IMR-90 (cell line): ENCODE results near the gene CKAP2L. TPM values are rescaled to one million over a fixed set of nuclear protein-coding genes. Genes with fewer than 3 reads are reported as not detected.

Experiments used
- ATAC-seq: fragments of 200-7000 bp; cut with Tn5 transposase; 2 replicates; pipeline ENCODE4 v1.9.1; 2020; ENCODE audit warnings: low read depth, mild to moderate bottlenecking, moderate library complexity
- BruUV-seq: library from RNA; stranded (reverse); fragments of 400-500 nt; replicated peaks from 2 replicates; lab custom pipeline; 2021; lab: Mats Ljungman, UMichigan
- CTCF ChIA-PET: fragments of 300-600 bp; formaldehyde crosslinking; extraction: SDS; loops from one replicate; lab custom pipeline; 2021; ENCODE audit warnings: antibody characterized with exemption; lab: Yijun Ruan, JAX
- POLR2A ChIA-PET: fragments of 300-600 bp; sonication (Branson Sonifier 250); formaldehyde crosslinking; loops from one replicate; lab custom pipeline; 2022; ENCODE audit warnings: antibody characterized with exemption; ENCODE audit not compliant: unreplicated experiment; lab: Charles Lee
- DNase-seq: peaks from one replicate; pipeline ENCODE4 v3.0.0; 2013
- H2AFZ ChIP-seq: replicated peaks from 2 replicates; pipeline ENCODE3; 2013; ENCODE audit warnings: low read length, mild to moderate bottlenecking; ENCODE audit not compliant: poor library complexity
- H2AK5ac ChIP-seq: 2 replicates; pipeline ENCODE4 v1.6.1; 2013; ENCODE audit warnings: low read depth, low read length, inconsistent platforms
- H2AK9ac ChIP-seq: replicated peaks from 2 replicates; pipeline ENCODE3; 2013; ENCODE audit warnings: mild to moderate bottlenecking, low read depth, low read length, moderate library complexity; ENCODE audit not compliant: poor library complexity
- H2BK120ac ChIP-seq: 2 replicates; pipeline ENCODE4 v1.6.1; 2013; ENCODE audit warnings: low read depth, low read length, inconsistent platforms
- H2BK15ac ChIP-seq: 3 replicates; pipeline ENCODE4 v1.6.1; 2013; ENCODE audit warnings: low read depth, low read length, inconsistent platforms
- H2BK20ac ChIP-seq: 2 replicates; pipeline ENCODE4 v1.6.1; 2013; ENCODE audit warnings: low read depth, mild to moderate bottlenecking, inconsistent platforms, low read length, moderate library complexity
- H2BK5ac ChIP-seq: 2 replicates; pipeline ENCODE4 v1.6.1; 2013; ENCODE audit warnings: mild to moderate bottlenecking, low read depth, low read length, inconsistent platforms; ENCODE audit not compliant: poor library complexity, severe bottlenecking
- H3K14ac ChIP-seq: replicated peaks from 2 replicates; pipeline ENCODE4 v1.6.1; 2013; ENCODE audit warnings: low read depth, low read length, inconsistent platforms
- H3K18ac ChIP-seq: 2 replicates; pipeline ENCODE4 v1.6.1; 2013; ENCODE audit warnings: low read depth, low read length, control low read depth
- H3K23ac ChIP-seq: 2 replicates; pipeline ENCODE4 v1.6.1; 2013; ENCODE audit warnings: low read depth, low read length, inconsistent platforms
- H3K27ac ChIP-seq: 2 replicates; pipeline ENCODE4 v1.5.1; 2013; ENCODE audit warnings: mild to moderate bottlenecking, control low read depth, low read length; ENCODE audit not compliant: insufficient read depth
- H3K27me3 ChIP-seq: 2 replicates; pipeline ENCODE4 v1.6.1; 2013; ENCODE audit warnings: low read length; ENCODE audit not compliant: control insufficient read depth, insufficient read depth
- H3K36me3 ChIP-seq: 2 replicates; pipeline ENCODE4 v1.6.1; 2013; ENCODE audit warnings: low read length, mixed read lengths; ENCODE audit not compliant: control insufficient read depth, insufficient read depth
- H3K4ac ChIP-seq: 2 replicates; pipeline ENCODE4 v1.6.1; 2013; ENCODE audit warnings: low read depth, low read length, inconsistent platforms
- H3K4me1 ChIP-seq: 2 replicates; pipeline ENCODE4 v1.6.1; 2013; ENCODE audit warnings: low read length, mixed read lengths; ENCODE audit not compliant: control insufficient read depth, insufficient read depth
- H3K4me2 ChIP-seq: 2 replicates; pipeline ENCODE4 v1.6.1; 2013; ENCODE audit warnings: low read depth, mild to moderate bottlenecking, control low read depth, low read length, moderate library complexity
- H3K4me3 ChIP-seq: 2 replicates; pipeline ENCODE4 v1.5.1; 2013; ENCODE audit warnings: low read depth, mild to moderate bottlenecking, control low read depth, low read length, moderate library complexity; ENCODE audit not compliant: insufficient read depth
- H3K56ac ChIP-seq: 2 replicates; pipeline ENCODE4 v1.6.1; 2013; ENCODE audit warnings: low read length, inconsistent platforms; ENCODE audit not compliant: insufficient read depth; ENCODE audit errors: extremely low read depth
- H3K79me1 ChIP-seq, 2 experiments: 2 replicates each; pipeline ENCODE4 v1.6.1; 2013; ENCODE audit warnings: low read length in 2 of 2, inconsistent platforms in 1 of 2, low read depth in 1 of 2
- H3K9ac ChIP-seq: 2 replicates; pipeline ENCODE4 v1.6.1; 2013; ENCODE audit warnings: low read depth, low read length, control low read depth
- H3K9me1 ChIP-seq: 2 replicates; pipeline ENCODE4 v1.6.1; 2013; ENCODE audit warnings: low read length, inconsistent platforms; ENCODE audit not compliant: insufficient read depth
- H3K9me3 ChIP-seq: 2 replicates; pipeline ENCODE4 v1.6.1; 2013; ENCODE audit warnings: low read length; ENCODE audit not compliant: control insufficient read depth, insufficient read depth
- H4K20me1 ChIP-seq: 2 replicates; pipeline ENCODE4 v1.6.1; 2013; ENCODE audit warnings: low read length, inconsistent platforms; ENCODE audit not compliant: insufficient read depth
- H4K5ac ChIP-seq: 2 replicates; pipeline ENCODE4 v1.6.1; 2013; ENCODE audit warnings: mild to moderate bottlenecking, low read depth, low read length, control low read depth
- H4K8ac ChIP-seq, 2 experiments: 2 replicates each; pipeline ENCODE4 v1.6.1; 2013; ENCODE audit warnings: low read depth in 2 of 2, low read length in 2 of 2, control low read depth in 1 of 2, inconsistent platforms in 1 of 2
- H4K91ac ChIP-seq: 2 replicates; pipeline ENCODE4 v1.6.1; 2013; ENCODE audit warnings: low read depth, low read length, inconsistent platforms; ENCODE audit not compliant: insufficient read depth
- CEBPB ChIP-seq: IDR thresholded peaks from 2 replicates; pipeline ENCODE4 v1.6.1; 2012; ENCODE audit warnings: low read depth, low read length, improper control_type of control experiment
- CHD1 ChIP-seq: IDR thresholded peaks from 2 replicates; pipeline ENCODE4 v1.6.1; 2012; ENCODE audit warnings: low read depth, low read length, improper control_type of control experiment
- FOS ChIP-seq: fragments of 150-350 bp; IDR thresholded peaks from 2 replicates; pipeline ENCODE4 v1.6.1; 2016; ENCODE audit warnings: low read depth, low read length
- MAFK ChIP-seq: IDR thresholded peaks from 2 replicates; pipeline ENCODE4 v1.6.1; 2012; ENCODE audit warnings: low read depth, low read length, improper control_type of control experiment
- MAZ ChIP-seq: IDR thresholded peaks from 2 replicates; pipeline ENCODE4 v1.6.1; 2012; ENCODE audit warnings: low read depth, mild to moderate bottlenecking, low read length, improper control_type of control experiment, moderate library complexity, borderline replicate concordance
- RCOR1 ChIP-seq: IDR thresholded peaks from 2 replicates; pipeline ENCODE4 v1.6.1; 2012; ENCODE audit warnings: mild to moderate bottlenecking, low read length, improper control_type of control experiment; ENCODE audit not compliant: insufficient replicate concordance
- RFX5 ChIP-seq: IDR thresholded peaks from 2 replicates; pipeline ENCODE4 v1.8.0; 2012; ENCODE audit warnings: low read depth, mild to moderate bottlenecking, low read length, moderate library complexity
- SMC3 ChIP-seq: fragments of 150-350 bp; IDR thresholded peaks from 2 replicates; pipeline ENCODE4 v1.6.1; 2016; ENCODE audit warnings: low read depth, mild to moderate bottlenecking, antibody characterized with exemption, low read length, moderate library complexity
- WGBS, 2 experiments: methylation state at CpG; one replicate each; pipeline versions ENCODE4 v1.1.5 to v1.1.7; 2013; ENCODE audit warnings: missing lambda C conversion rate in 2 of 2; ENCODE audit not compliant: insufficient read length in 1 of 2; ENCODE audit errors: extremely low coverage in 2 of 2; 5-methylcytosine and 5-hydroxymethylcytosine counted together
- dilution Hi-C: fragments of 300-500 bp; cut with HindIII; formaldehyde crosslinking; loops from one replicate; pipeline ENCODE4 v1.14.3; 2018; ENCODE audit warnings: low sequenced_read_pairs; ENCODE audit not compliant: unreplicated experiment
- in situ Hi-C: fragments of 300-500 bp; cut with MboI; formaldehyde crosslinking; loops from 3 replicates; pipeline ENCODE4 v1.14.3; 2019; ENCODE audit warnings: low sequenced_read_pairs, inconsistent platforms, mixed read lengths
- intact Hi-C: fragments of 100-400 bp; cut with micrococcal nuclease; formaldehyde crosslinking; loops from 2 replicates; pipeline ENCODE4 v1.10.0; 2022
- polyA plus RNA-seq, 3 experiments: library from polyadenylated mRNA; depleted of rRNA; stranded (reverse); fragments of >200 nt; gene quantifications; 2 replicates each; pipeline ENCODE4 v1.2.3, GENCODE V29; 2012; ENCODE audit warnings: low replicate concordance in 1 of 3
- total RNA-seq: library from RNA; depleted of rRNA; stranded (reverse); fragments of >200 nt; gene quantifications from 2 replicates; pipeline ENCODE4 v1.2.3, GENCODE V29; 2012
- TF ChIP-seq, protein P1 (sequence below): fragments of 150-350 bp; IDR thresholded peaks from 2 replicates; pipeline ENCODE4 v1.6.1; 2016; ENCODE audit warnings: low read depth, mild to moderate bottlenecking, low read length, moderate library complexity, borderline replicate concordance
- TF ChIP-seq, protein P2 (sequence below): conservative IDR thresholded peaks from 2 replicates; pipeline ENCODE4 v1.5.1; 2012; ENCODE audit warnings: mild to moderate bottlenecking, low read depth, low read length, improper control_type of control experiment

CKAP2L gene
- total and polyA plus RNA-seq, 2 of the 4 experiments (the other 2 are of a cell fraction) = 6.4 to 9.9 TPM

GRCh38 chr2:112712903-112713584 lies 51.4 kb downstream of the CKAP2L start:
- peak overlapping the region; percentile 64; the same call in 1 of the 2 replicates for H3K4ac ChIP-seq
- peak; percentile 84 for DNase-seq
- H3K14ac ChIP-seq = 0 out of 2 replicates have a peak overlapping the region, but pooled peaks have one; percentile 13
- in situ Hi-C loops = no loop called here
- intact Hi-C loops = no loop called here
- H3K9me3 ChIP-seq = no peaks in the 10 kb centered on the region
- H2AK9ac ChIP-seq = peak overlapping the region; percentile 63
- dilution Hi-C loops = no loop called here
- H3K4me1 ChIP-seq = peaks cover 8% of the 10 kb centered on the region
- H3K23ac ChIP-seq = no peak overlapping the region
- TF ChIP-seq RCOR1 (no peak), CHD1 (no peak), CEBPB (0 out of 2 replicates have a peak, but pooled peaks have one; percentile 30), MAFK (no peak), MAZ (no peak), FOS (peak; percentile 73), SMC3 (no peak), RFX5 (no peak)
- TF ChIP-seq, protein P1, sequence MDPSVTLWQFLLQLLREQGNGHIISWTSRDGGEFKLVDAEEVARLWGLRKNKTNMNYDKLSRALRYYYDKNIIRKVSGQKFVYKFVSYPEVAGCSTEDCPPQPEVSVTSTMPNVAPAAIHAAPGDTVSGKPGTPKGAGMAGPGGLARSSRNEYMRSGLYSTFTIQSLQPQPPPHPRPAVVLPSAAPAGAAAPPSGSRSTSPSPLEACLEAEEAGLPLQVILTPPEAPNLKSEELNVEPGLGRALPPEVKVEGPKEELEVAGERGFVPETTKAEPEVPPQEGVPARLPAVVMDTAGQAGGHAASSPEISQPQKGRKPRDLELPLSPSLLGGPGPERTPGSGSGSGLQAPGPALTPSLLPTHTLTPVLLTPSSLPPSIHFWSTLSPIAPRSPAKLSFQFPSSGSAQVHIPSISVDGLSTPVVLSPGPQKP = no peak
- TF ChIP-seq, protein P2, sequence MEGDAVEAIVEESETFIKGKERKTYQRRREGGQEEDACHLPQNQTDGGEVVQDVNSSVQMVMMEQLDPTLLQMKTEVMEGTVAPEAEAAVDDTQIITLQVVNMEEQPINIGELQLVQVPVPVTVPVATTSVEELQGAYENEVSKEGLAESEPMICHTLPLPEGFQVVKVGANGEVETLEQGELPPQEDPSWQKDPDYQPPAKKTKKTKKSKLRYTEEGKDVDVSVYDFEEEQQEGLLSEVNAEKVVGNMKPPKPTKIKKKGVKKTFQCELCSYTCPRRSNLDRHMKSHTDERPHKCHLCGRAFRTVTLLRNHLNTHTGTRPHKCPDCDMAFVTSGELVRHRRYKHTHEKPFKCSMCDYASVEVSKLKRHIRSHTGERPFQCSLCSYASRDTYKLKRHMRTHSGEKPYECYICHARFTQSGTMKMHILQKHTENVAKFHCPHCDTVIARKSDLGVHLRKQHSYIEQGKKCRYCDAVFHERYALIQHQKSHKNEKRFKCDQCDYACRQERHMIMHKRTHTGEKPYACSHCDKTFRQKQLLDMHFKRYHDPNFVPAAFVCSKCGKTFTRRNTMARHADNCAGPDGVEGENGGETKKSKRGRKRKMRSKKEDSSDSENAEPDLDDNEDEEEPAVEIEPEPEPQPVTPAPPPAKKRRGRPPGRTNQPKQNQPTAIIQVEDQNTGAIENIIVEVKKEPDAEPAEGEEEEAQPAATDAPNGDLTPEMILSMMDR = no peak
- no peaks in the 10 kb centered on the region for H3K36me3 ChIP-seq
- no peak overlapping the region for H3K56ac ChIP-seq
- H2BK5ac ChIP-seq = peak overlapping the region; percentile 63
- H3K4me3 ChIP-seq = no peak overlapping the region
- no peaks in the 10 kb centered on the region for H4K20me1 ChIP-seq
- H3K9ac ChIP-seq = no peak overlapping the region
- H3K27ac ChIP-seq = no peak overlapping the region; the same call in 1 of the 2 replicates
- CTCF ChIA-PET = no interaction called here
- H2BK15ac ChIP-seq = peak overlapping the region; percentile 29; the same call in 1 of the 3 replicates
- POLR2A ChIA-PET = no interaction called here
- WGBS, 2 experiments = 67% methylated on average over 10 of the region's 17 CpGs; no CpG with 5 or more reads in 1 of the 2 experiments
- no peak overlapping the region for H3K18ac ChIP-seq
- ATAC-seq = peak; percentile 67
- H4K91ac ChIP-seq = 0 out of 2 replicates have a peak overlapping the region, but pooled peaks have one; percentile 16
- H4K8ac ChIP-seq = peak overlapping the region; percentile 43 to 56; a peak in 3 of 4 replicates
- peak overlapping the region; percentile 63 for H2BK120ac ChIP-seq
- H3K79me1 ChIP-seq = no peaks in the 10 kb centered on the region
- peak overlapping the region; percentile 87 for H2AFZ ChIP-seq
- no peak overlapping the region for H3K4me2 ChIP-seq
- H3K9me1 ChIP-seq = peaks cover 7% of the 10 kb centered on the region
- H2BK20ac ChIP-seq = peak overlapping the region; percentile 22; the same call in 1 of the 2 replicates
- H4K5ac ChIP-seq = no peak overlapping the region
- BruUV-seq = no TSS peak
- peak overlapping the region; percentile 82 for H2AK5ac ChIP-seq
- H3K27me3 ChIP-seq = peaks cover 3% of the 10 kb centered on the region; the same call in 1 of the 2 replicates
